ENCODE results near the gene NECAB3.

NECAB3 gene

DNA sequence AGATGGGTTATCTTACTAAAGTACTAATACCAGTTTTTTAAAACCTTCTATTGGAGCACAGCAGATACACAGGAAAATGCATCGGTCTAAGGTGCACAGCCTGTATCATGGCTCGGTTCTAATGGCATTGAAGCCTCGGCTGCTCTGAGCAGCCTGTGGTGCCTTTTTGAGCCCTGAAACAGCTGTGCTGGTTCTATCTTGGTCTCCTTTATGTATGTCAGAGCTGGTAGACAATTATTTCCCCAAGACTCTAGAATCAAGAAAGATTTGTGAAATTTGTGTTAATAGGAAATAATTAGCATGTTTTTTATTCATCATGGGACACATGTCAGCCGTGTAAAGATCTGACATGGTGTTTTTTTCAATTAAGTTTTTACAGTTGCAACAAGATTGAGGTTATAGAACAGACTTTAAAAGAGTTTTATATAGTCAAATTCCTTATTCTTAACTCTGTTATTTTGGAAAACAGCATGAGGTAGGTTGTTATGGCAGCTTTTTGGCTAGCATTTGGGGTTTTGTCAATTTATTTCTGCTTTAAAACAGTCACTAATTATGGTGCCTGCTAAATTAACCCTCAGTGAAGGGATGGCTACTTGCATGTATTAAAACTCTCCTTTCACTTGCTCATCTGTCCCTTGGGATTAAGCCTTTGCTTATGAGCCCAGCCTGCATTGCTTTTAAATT is 52.4 kb downstream of the NECAB3 start:
- DNase-seq (ENCODE audit: low read depth): no peak

DNA sequence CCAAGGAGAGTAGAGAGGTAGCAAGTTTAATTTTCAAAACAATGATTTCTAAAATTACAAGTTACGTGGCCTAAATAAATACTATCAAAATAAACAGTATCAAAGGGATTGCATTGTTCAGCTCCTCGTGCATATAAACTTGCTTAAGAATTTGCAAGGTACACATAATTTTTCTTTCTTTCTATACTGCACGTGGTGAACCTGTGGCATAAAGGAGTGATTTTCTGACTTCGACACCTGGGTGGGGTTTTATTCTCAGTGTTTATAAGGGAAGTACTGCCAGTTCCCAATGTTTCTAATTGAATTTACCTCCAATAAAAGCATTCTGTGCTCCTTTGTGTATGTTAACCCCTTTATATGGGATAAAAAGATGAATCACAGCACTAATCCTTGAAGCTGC is 62.2 kb downstream of the NECAB3 start:
- DNase-seq (ENCODE audit: low read depth): no peak

DNA sequence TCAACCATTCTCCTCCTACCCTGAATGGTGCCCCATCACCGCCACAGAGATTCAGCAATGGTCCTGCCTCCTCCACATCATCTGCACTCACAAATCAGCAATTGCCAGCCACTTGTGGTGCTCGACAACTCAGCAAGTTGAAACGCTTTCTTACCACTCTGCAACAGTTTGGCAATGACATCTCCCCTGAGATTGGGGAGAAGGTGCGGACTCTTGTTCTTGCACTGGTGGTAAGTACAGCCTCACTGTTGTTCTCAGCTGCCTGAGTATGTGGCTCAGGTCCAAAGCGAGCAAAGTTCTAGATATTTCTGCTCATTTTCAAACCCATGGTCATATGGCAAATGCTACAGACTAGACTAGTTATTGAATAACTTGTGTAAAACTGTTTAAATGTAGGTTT is 63.1 kb downstream of the NECAB3 start:
- DNase-seq (ENCODE audit: low read depth): no peak

DNA sequence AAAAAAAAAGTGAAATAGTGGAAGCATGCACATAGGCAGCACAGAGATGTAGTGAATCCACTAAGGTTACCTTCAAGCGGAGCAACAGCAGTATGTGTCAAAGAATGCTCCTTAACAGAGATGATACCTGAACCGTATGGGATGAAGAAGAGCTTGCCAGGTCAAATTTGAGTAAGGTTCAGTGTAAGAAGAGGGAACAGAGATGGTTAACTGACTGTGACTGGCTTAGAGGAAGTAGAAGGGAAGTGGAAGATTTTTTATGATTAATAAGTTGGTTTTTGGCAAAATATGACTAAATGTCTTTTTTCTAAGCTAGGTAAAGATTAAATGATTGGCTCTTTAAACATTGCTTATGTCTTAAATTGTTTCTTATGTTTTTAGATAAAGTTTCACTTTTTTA is 64.7 kb downstream of the NECAB3 start:
- no peak for DNase-seq (ENCODE audit: low read depth)
